Measurements from ENCODE around the gene WDR74.

WDR74 gene

DNA sequence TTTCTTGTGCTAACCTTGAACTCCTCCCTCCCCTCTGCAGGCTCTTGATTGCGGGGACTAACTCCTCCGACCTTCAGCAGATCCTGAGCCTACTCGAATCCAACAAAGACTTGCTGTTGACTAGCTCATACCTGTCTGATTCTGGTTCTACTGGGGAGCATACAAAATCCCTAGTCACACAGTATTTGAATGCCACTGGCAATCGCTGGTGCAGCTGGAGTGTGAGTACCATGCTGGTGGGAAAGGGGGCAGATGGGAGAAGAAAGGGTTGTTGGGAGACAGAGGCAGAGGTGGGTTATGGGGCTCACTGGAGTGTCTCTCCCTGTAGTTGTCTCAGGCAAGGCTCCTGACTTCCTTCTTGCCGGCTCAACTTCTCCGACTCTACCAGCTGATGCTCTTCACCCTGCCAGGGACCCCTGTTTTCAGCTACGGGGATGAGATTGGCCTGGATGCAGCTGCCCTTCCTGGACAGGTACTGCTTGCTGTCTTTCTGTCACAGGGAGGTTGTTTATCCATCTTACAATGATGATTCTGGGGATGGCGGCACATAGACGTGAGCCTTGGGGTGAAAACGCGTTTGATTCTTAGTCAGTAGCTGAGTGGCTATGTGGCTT lies 45.9 kb upstream of the WDR74 start:
- H3K27ac ChIP-seq (ENCODE audit: low read length) = peak overlapping the region; percentile 27; the same call in 1 of the 2 replicates
- peak overlapping the region; percentile 85 for H3K4me2 ChIP-seq (ENCODE audit: insufficient read depth, low read length)
- no peak for ATAC-seq (ENCODE audit: insufficient read depth, low read depth)

DNA sequence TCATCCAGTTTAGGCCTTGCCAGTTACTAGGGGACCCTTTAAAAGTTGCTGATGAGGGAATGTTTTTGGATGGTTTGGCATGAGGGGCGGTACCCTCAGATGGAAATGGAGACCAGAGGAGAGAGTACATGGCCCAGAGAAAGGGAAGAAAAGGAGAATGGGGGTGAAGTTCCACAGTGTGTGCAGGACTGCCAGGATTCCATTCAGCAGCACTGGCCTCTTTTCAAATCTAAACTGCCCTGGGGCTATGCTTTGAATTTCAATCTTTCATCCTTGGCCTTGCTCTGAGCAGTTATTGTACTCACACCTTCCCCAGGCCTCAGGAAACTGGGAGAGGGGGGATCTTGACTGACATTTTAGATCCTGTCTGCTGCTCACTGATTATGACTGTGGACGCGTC lies 44.3 kb upstream of the WDR74 start:
- TF ChIP-seq EZH2 (IDR thresholded peaks at IDR 0.05; ENCODE audit: borderline replicate concordance, low read depth, low read length, severe bottlenecking) = no peak
- TF ChIP-seq, protein P1, sequence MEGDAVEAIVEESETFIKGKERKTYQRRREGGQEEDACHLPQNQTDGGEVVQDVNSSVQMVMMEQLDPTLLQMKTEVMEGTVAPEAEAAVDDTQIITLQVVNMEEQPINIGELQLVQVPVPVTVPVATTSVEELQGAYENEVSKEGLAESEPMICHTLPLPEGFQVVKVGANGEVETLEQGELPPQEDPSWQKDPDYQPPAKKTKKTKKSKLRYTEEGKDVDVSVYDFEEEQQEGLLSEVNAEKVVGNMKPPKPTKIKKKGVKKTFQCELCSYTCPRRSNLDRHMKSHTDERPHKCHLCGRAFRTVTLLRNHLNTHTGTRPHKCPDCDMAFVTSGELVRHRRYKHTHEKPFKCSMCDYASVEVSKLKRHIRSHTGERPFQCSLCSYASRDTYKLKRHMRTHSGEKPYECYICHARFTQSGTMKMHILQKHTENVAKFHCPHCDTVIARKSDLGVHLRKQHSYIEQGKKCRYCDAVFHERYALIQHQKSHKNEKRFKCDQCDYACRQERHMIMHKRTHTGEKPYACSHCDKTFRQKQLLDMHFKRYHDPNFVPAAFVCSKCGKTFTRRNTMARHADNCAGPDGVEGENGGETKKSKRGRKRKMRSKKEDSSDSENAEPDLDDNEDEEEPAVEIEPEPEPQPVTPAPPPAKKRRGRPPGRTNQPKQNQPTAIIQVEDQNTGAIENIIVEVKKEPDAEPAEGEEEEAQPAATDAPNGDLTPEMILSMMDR (IDR thresholded peaks at IDR 0.05; ENCODE audit: borderline replicate concordance, extremely low read depth, low read length, poor library complexity, severe bottlenecking) = no peak
- Histone ChIP-seq H3K79me2 (ENCODE audit: insufficient read depth, low read length) (peaks cover 84% of the 10 kb centered on the region), H3K27ac (ENCODE audit: low read length) (peak overlapping the region; percentile 95), H3K4me2 (ENCODE audit: insufficient read depth, low read length) (peak overlapping the region; percentile 85), H2AFZ (ENCODE audit: low read depth, low read length) (no peak overlapping the region), H3K4me1 (ENCODE audit: insufficient read depth, low read length) (peaks cover 65% of the 10 kb centered on the region), H4K20me1 (ENCODE audit: insufficient read depth, low read length) (peaks cover 64% of the 10 kb centered on the region), H3K27me3 (ENCODE audit: insufficient read depth, low read length, poor library complexity) (no peaks in the 10 kb centered on the region), H3K36me3 (ENCODE audit: insufficient read depth, low read length) (peaks cover 76% of the 10 kb centered on the region), H3K9ac (ENCODE audit: low read depth, low read length) (peak overlapping the region; percentile 87), H3K9me3 (ENCODE audit: insufficient read depth, low read length, severe bottlenecking) (no peaks in the 10 kb centered on the region), H3K4me3 (ENCODE audit: low read depth in 1 of 2, low read length in 2 of 2) (peak overlapping the region; percentile 83 to 92; a peak in 3 of 4 replicates)
- ATAC-seq (ENCODE audit: insufficient read depth, low read depth) = no peak
- DNase-seq = no peak

More for the DNA sequence above, 45.9 kb upstream of the WDR74 start:
- no peaks in the 10 kb centered on the region for H3K27me3 ChIP-seq (ENCODE audit: insufficient read depth, low read length, poor library complexity)
- H2AFZ ChIP-seq (ENCODE audit: low read depth, low read length) = no peak overlapping the region
- H3K79me2 ChIP-seq (ENCODE audit: insufficient read depth, low read length) = peaks cover 69% of the 10 kb centered on the region
- H4K20me1 ChIP-seq (ENCODE audit: insufficient read depth, low read length) = peaks cover 77% of the 10 kb centered on the region
- no peak for TF ChIP-seq EZH2 (IDR thresholded peaks at IDR 0.05; ENCODE audit: borderline replicate concordance, low read depth, low read length, severe bottlenecking)
- TF ChIP-seq, protein P1 (IDR thresholded peaks at IDR 0.05; ENCODE audit: borderline replicate concordance, extremely low read depth, low read length, poor library complexity, severe bottlenecking) = peak; percentile 16
- H3K9ac ChIP-seq (ENCODE audit: low read depth, low read length) = peak overlapping the region; percentile 10
- H3K9me3 ChIP-seq (ENCODE audit: insufficient read depth, low read length, severe bottlenecking) = no peaks in the 10 kb centered on the region
- H3K36me3 ChIP-seq (ENCODE audit: insufficient read depth, low read length) = peaks cover 80% of the 10 kb centered on the region
- DNase-seq = no peak
- peak overlapping the region in 1 of 2 experiments; percentile 36; a peak in 1 of 4 replicates for H3K4me3 ChIP-seq (ENCODE audit: low read depth in 1 of 2, low read length in 2 of 2)
- H3K4me1 ChIP-seq (ENCODE audit: insufficient read depth, low read length) = peaks cover 52% of the 10 kb centered on the region

DNA sequence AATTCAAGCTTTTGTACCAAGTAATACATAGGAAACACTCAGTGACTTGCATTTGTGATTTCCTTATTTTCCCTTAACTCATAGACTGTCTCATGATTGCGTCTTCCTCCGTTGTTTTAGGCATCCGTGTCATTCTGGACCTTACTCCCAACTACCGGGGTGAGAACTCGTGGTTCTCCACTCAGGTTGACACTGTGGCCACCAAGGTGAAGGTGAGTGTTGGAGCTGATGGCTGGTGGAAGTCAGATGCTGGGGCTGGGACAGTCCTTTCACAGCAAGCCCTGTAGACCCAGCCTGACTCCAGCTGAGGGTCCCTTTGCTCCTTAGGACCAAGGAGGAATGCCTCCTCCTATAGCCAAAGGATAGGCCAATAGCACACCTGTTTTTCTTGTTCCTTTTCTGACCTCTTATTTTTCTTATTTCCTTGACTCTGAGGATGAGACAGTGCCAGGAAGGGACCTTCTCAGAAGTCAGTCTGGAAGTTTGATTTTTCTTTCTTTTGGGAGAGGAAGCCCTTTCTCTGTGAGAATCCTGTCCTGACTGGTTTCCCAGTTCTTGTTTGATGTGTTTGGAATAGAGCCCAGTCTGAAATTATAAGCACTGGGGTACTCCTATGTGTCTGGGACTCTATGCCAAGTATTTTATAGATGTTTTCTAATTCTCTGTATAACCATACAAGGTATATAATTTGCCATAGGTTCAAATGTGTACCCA lies 43.6 kb upstream of the WDR74 start:
- peak overlapping the region; percentile 87 for H3K9ac ChIP-seq (ENCODE audit: low read depth, low read length)

More for the DNA sequence above, 43.6 kb upstream of the WDR74 start:
- DNase-seq (no peak), ATAC-seq (ENCODE audit: insufficient read depth, low read depth) (no peak)
- Histone ChIP-seq H4K20me1 (ENCODE audit: insufficient read depth, low read length) (peaks cover 57% of the 10 kb centered on the region), H3K27ac (ENCODE audit: low read length) (peak overlapping the region; percentile 95), H3K4me1 (ENCODE audit: insufficient read depth, low read length) (peaks cover 65% of the 10 kb centered on the region), H3K27me3 (ENCODE audit: insufficient read depth, low read length, poor library complexity) (no peaks in the 10 kb centered on the region), H2AFZ (ENCODE audit: low read depth, low read length) (no peak overlapping the region), H3K79me2 (ENCODE audit: insufficient read depth, low read length) (peaks cover 85% of the 10 kb centered on the region), H3K4me3 (ENCODE audit: low read depth in 1 of 2, low read length in 2 of 2) (peak overlapping the region; percentile 83 to 92; a peak in 3 of 4 replicates), H3K4me2 (ENCODE audit: insufficient read depth, low read length) (peak overlapping the region; percentile 85), H3K9me3 (ENCODE audit: insufficient read depth, low read length, severe bottlenecking) (no peaks in the 10 kb centered on the region), H3K36me3 (ENCODE audit: insufficient read depth, low read length) (peaks cover 72% of the 10 kb centered on the region)
- TF ChIP-seq EZH2 (IDR thresholded peaks at IDR 0.05; ENCODE audit: borderline replicate concordance, low read depth, low read length, severe bottlenecking) = no peak
- TF ChIP-seq, protein P1 (IDR thresholded peaks at IDR 0.05; ENCODE audit: borderline replicate concordance, extremely low read depth, low read length, poor library complexity, severe bottlenecking) = no peak
